Measurements from ENCODE around the gene TIMM44. TPM values are rescaled to one million over a fixed set of nuclear protein-coding genes. Genes with fewer than 3 reads are reported as not detected.

Gene TIMM44
- total RNA-seq, 1 donor from 2014 or later: 151 TPM

GRCh38 chr19:7879111-7879807 lies 64.2 kb downstream of the TIMM44 start:
- Histone ChIP-seq H3K9me3 (no peaks in the 10 kb centered on the region), H3K4me3 (no peak overlapping the region), H3K27me3 (peaks cover 5% of the 10 kb centered on the region), H3K27ac (no peak overlapping the region), H3K4me1 (no peaks in the 10 kb centered on the region), H3K36me3 (no peaks in the 10 kb centered on the region)
- DNase-seq (ENCODE audit: low spot score in 2 of 2): no peak
- intact Hi-C loops (cut with DNase I): no loop called here
- TF ChIP-seq CTCF (IDR thresholded peaks at IDR 0.05): no peak

- no peak for TF ChIP-seq CTCF (IDR thresholded peaks at IDR 0.05)
- Histone ChIP-seq H3K4me3 (no peak overlapping the region), H3K4me1 (peaks cover 0 to 5% of the 10 kb centered on the region in 2 donors), H3K9me3 (no peaks in the 10 kb centered on the region), H3K27me3 (peaks cover 16% of the 10 kb centered on the region), H3K27ac (no peak overlapping the region), H3K36me3 (no peaks in the 10 kb centered on the region)
- intact Hi-C loops (cut with DNase I): no loop called here
- DNase-seq (ENCODE audit: low spot score in 2 of 2): no peak
These were observed 66.1 kb downstream of the TIMM44 start for GRCh38 chr19:7877249-7877836.

Other genes with a start within 250 kb of the TIMM44 start
- not detected for gene FCER2, start 241.5 kb downstream of the TIMM44 start, total RNA-seq
- 1.7 TPM for gene CLEC4G, start 211.6 kb downstream of the TIMM44 start, total RNA-seq
- 12.6 TPM for gene CD209, start 196.1 kb downstream of the TIMM44 start, total RNA-seq
- gene CLEC4M, start 180.4 kb downstream of the TIMM44 start, total RNA-seq: not detected
- gene EVI5L, start 113.4 kb downstream of the TIMM44 start, total RNA-seq: 27.7 TPM
- not detected for gene PRR36, start 69.3 kb downstream of the TIMM44 start, total RNA-seq
- gene LRRC8E, start 55.2 kb downstream of the TIMM44 start, total RNA-seq: not detected
- gene MAP2K7, start 39.8 kb downstream of the TIMM44 start, total RNA-seq: 37.3 TPM
- gene TGFBR3L, start 28.8 kb downstream of the TIMM44 start, total RNA-seq: 7.1 TPM
- 30.5 TPM for gene SNAPC2, start 23.3 kb downstream of the TIMM44 start, total RNA-seq
- gene CTXN1, start 17.5 kb downstream of the TIMM44 start, total RNA-seq: not detected
- 19.9 TPM for gene ELAVL1, start 62.0 kb upstream of the TIMM44 start, total RNA-seq
- not detected for gene CCL25, start 109.1 kb upstream of the TIMM44 start, total RNA-seq
- not detected for gene FBN3, start 205.9 kb upstream of the TIMM44 start, total RNA-seq